GM12864 (cell line): ENCODE measurements around the gene NRSN2.
"Not testable (repeated sequence)": the region's sequence is repeated elsewhere in the genome, so short reads cannot be mapped to it uniquely, and the experiment has no call there.

Source experiments
- DNase-seq: peaks from one replicate; pipeline ENCODE4 v3.0.0-alpha.2; 2011; ENCODE audit warnings: low read depth
- H3K4me3 ChIP-seq: 2 replicates; pipeline ENCODE4 v1.5.1; 2011; ENCODE audit warnings: mild to moderate bottlenecking, low read depth, low read length, control low read depth
- TF ChIP-seq, protein P1 (sequence below): IDR thresholded peaks from 2 replicates; pipeline ENCODE4 v1.5.1; 2011; ENCODE audit warnings: low read depth, mild to moderate bottlenecking, moderate library complexity, low read length, control low read depth, inconsistent platforms; ENCODE audit errors: missing control alignments

NRSN2 gene

DNA sequence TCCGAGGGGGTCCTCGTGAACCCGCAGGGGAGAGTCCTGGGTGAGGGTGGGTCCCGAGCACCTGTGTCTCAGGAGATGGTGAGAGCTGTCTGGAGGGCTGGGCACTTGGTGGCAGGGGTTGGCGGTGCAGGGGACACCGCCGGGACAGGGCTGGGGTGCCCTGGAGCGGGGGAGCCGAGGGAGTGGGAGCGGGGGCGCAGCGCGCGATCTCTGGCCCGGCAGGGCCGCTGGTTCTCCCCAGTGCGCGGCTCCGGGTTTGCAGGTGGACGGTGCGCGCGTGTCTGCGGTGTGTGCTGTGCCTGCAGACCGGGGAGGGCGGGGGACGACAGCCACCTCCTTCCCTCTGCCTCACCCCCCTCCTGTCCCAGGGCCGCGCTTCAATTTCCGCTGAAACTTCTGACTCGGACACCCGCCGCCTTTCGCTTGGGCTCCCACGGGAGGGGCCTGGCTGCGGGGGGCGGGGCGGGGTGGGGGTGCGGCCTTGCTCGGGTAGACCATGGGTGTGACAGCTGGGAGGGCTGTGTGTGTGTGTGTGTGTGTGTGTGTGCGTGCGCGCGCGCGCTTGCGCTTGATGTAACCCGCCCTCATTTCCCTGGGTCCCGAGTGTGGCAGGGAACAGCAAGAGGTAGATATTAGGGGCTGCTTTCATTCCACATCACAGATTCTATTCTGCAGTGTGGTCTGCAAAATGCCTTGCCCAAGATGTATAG lies 34.8 kb downstream of the NRSN2 start:
- H3K4me3 ChIP-seq = peak overlapping the region; percentile 85
- TF ChIP-seq, protein P1, sequence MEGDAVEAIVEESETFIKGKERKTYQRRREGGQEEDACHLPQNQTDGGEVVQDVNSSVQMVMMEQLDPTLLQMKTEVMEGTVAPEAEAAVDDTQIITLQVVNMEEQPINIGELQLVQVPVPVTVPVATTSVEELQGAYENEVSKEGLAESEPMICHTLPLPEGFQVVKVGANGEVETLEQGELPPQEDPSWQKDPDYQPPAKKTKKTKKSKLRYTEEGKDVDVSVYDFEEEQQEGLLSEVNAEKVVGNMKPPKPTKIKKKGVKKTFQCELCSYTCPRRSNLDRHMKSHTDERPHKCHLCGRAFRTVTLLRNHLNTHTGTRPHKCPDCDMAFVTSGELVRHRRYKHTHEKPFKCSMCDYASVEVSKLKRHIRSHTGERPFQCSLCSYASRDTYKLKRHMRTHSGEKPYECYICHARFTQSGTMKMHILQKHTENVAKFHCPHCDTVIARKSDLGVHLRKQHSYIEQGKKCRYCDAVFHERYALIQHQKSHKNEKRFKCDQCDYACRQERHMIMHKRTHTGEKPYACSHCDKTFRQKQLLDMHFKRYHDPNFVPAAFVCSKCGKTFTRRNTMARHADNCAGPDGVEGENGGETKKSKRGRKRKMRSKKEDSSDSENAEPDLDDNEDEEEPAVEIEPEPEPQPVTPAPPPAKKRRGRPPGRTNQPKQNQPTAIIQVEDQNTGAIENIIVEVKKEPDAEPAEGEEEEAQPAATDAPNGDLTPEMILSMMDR = no peak
- peak; percentile 76 for DNase-seq

DNA sequence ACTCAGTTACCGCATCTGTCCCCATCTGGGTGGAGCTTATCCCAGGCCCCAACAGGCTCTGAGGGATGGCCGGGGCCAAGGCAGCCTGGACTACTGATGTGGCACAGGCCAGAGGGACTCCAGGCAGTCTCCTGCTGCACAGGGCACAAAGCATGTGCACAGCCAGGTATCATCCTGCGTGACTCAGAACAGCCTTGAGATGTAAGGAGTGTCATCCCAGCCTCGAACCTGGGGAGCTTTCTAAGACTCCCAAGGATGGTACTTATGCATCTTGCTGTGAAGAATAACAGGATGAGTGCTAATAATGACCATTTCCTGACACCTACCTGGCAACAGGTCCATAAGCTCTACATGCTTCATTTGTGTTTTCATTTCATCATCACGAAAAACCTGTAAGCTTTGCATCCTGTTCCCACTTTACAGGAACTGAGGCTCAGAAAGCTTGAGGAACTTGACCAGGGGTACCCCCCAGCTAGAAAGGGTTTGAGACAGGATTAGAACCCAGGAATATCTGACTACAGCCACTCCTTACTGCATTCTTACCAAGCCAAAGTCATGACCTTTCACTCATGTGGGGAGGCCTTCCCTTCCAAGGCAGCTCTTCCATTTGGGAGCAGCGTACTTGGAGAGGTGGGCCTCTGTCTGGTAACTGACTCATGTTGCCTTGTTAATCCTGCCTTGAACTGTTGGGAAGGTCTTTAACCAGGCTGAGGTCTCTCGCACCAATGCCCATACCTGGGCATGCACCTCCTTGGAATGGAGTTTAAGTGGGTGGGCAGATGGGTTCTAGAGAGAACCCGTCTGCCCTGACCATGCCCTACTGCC lies 35.6 kb downstream of the NRSN2 start:
- TF ChIP-seq, protein P1 = no peak
- DNase-seq = no peak

DNA sequence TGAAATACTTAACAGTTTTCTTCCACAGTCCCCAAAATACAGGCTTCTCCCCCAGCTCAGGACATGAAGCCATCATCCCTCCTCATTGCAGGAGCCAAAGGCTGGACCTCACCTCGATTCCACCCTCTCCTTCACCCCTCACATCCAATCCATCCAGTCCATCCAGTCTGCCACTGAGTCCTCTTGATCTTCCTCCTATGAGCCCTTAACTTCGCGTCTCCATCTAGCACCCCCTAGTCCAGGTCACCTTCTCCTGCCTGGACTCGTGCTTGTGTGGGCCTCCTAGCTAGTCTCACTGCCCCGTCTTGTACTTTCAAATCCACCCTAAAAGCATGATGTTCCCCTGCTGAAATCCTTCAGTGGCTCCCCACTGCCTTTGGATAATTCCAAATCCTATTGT lies 37.0 kb downstream of the NRSN2 start:
- no peak overlapping the region for H3K4me3 ChIP-seq
- DNase-seq = no peak
- TF ChIP-seq, protein P1 = no peak

More for the DNA sequence above, 35.6 kb downstream of the NRSN2 start:
- peak overlapping the region; percentile 29 for H3K4me3 ChIP-seq

DNA sequence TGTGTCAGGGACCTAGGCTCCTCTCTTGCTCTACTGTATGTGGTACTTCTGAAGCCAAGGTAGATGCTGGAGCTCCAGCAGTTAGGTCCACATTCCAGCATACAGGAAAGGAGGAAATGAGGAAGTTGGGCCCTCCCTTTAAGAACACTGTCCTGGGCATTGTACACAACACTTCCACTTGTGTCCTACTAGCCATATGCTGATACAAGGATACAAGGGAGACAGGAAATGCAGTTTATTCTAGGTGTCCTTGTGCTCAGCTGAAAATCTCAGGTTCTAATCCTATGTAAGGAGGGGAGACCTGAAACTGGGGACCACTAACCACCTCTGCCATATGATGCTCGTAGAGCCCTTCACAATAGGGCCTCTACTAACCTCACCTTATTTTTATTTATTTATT lies 37.8 kb downstream of the NRSN2 start:
- TF ChIP-seq, protein P1 = no peak
- no peak for DNase-seq
- H3K4me3 ChIP-seq = no peak overlapping the region

DNA sequence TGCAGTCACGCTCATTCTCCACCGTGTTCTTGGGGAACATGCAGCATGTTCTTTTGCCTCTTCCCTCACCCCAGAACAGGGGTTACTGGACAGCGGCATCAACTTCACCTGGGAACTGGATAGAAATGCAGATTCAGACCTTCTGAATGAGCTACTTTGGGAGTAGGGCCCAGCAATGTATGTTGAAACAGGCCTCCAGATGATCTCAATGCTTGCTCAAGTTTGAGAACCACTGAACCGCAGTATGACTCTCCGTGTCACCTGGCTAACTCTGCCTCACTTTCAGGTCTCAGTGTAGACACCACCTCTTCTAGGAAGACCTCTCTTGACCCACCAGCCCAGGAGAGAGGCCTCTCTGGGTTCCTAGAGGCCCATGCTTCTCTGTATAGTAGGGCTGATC lies 38.5 kb downstream of the NRSN2 start:
- no peak overlapping the region for H3K4me3 ChIP-seq
- no peak for DNase-seq
- TF ChIP-seq, protein P1 = no peak

DNA sequence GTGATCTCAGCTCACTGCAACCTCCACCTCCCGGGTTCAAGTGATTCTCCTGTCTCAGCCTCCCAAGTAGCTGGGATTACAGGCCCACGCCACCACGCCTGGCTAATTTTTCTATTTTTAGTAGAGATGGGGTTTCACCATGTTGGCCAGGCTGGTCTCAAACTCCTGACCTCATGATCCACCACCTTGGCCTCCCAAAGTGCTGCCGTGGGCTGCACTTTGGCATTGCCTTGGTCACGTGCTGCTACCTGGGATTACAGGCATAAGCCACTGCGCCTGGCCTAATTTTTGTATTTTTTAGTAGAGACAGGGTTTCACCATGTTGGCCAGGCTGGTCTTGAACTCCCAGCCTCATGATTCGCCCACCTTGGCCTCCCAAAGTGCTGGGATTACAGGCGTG lies 39.7 kb downstream of the NRSN2 start:
- H3K4me3 ChIP-seq, DNase-seq: not testable (repeated sequence)

DNA sequence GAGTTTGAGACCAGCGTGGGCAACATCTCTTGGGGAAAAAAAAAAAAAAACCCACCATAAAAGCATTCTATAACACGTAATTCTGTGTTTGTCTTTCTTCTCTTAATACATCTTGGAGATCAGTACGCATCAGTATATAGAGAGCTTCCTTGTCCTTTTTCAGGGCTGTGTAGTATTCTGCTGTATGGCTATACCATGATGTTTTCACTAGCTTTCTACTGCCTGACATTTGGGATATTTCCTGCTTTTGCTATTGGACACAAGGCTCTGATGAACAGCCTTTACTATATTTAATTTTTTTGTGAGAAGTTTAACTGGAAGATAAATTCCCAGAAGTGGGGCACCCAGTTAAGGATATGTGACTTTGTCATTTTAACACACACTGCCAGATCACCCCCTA lies 40.6 kb downstream of the NRSN2 start:
- no peak overlapping the region for H3K4me3 ChIP-seq
- TF ChIP-seq, protein P1 = no peak
- no peak for DNase-seq
